ENCODE results near the gene BCL2L14.
"Not testable (repeated sequence)": the region's sequence is repeated elsewhere in the genome, so short reads cannot be mapped to it uniquely, and the experiment has no call there.

The BCL2L14 gene

DNA sequence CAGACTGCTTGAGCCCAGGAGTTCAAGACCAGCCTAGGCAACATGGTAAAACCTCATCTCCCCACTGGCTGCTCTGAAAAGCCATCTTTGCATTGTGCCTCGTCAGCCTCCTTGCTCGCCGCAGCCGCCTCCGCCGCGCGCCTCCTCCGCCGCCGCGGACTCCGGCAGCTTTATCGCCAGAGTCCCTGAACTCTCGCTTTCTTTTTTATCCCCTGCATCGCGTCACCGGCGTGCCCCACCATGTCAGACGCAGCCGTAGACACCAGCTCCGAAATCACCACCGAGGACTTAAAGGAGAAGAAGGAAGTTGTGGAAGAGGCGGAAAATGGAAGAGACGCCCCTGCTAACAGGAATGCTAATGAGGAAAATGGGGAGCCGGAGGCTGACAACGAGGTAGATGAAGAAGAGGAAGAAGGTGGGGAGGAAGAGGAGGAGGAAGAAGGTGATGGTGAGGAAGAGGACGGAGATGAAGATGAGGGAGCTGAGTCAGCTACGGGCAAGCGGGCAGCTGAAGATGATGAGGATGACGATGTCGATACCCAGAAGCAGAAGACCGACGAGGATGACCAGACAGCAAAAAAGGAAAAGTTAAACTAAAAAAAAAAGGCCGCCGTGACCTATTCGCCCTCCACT, 40.3 kb downstream of the BCL2L14 start:
- not testable (repeated sequence) for DNase-seq

DNA sequence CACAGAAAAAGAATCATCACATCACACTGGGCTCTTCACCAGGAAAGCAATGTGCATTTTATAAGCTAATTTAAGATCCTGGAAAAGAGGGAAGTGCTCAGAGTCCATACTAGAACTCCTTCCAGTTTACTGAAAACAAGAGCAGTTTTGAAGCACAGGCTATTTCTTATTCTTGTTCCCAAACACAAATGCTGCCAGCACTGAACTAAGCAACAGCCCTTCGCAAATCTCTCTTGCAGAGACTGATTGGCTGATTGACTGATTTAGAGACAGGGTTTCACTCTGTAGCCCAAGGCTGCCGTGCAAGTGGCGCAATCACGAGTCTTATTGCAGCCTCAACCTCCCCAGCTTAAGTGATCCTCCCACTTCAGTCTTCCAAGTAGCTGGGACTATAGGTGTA, 44.8 kb downstream of the BCL2L14 start:
- DNase-seq = no peak

DNA sequence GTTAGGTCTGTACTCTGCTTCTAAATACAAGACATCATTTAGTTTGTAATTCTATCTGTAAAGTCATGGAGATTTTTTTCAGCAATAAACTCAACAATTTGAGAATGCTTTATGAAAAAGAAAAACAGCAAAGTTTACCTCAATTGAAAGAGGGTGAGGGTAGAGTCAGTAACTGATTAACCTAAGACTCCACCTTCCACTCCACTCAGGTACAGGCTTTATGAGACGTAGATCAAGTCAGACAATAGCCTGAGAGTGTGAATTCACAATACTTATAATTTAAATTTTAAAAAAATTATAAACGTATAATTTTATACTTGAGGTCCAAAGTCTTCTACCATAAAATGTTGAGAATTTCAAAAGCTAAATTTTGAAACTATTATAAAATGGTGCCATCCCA, 45.9 kb downstream of the BCL2L14 start:
- DNase-seq = no peak

DNA sequence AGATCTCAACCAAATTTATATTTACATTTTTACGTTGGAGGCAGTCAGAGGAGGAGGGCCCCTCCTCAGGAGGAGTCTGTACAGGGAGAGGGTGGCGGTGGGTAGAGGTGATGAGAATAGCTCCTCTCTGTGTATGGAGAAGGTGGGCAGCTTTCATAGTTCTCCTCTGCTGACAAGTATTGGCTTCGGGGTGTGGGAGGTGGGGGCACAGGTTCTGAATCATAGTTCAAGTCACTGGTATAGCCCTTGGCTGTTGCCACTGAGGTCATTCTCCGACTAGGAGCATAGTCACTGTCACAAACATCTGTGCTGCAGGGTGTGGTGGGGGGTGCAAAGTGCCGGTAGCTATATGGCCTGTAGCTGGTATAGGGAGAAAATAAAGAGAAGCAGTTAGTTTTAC, 50.3 kb downstream of the BCL2L14 start:
- no peak for DNase-seq

DNA sequence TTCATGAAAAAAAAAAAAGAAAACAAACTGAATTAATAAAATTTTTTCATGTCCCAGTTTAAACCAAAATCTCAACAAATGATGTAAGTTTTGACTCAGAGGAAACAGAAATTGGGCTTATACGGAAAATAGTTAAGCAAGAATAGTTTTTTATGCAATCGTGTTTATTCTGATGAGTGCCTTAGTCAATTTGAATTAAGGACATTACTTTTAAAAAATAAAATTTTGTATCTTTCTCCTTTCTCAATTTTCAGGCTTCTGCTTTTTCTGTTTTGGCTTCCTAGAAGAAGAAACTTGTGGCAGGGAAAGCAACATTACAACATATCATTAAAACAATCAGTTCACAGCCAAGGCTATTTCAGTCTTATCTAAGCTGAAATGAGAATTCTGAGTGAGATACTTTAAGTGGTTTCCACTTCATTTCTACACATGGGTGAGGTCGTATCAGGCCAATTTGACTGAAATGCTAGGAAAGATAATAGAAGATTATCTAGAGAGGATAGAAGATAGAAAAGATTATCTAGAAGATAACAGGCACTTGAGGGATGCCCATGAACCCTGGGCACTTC, 52.4 kb downstream of the BCL2L14 start:
- DNase-seq = no peak

DNA sequence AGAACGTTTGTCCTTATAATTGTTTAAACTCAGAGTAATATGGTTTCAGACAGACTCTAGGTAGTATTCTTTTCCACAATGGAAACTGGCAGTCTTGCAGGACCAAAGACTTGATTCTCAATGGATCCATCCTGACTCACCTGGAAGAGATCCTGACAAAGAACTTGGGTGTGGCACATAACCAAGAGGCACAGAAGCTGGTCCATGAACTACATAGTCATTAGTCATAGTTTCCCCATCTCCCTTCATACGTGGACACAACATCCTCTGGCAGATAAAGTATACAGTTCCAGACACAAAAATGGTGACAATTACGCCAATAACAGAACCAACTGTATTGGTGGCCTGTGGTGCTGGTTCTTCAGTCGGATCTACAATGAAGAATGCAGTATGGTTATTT, 55.8 kb downstream of the BCL2L14 start:
- no peak for DNase-seq

DNA sequence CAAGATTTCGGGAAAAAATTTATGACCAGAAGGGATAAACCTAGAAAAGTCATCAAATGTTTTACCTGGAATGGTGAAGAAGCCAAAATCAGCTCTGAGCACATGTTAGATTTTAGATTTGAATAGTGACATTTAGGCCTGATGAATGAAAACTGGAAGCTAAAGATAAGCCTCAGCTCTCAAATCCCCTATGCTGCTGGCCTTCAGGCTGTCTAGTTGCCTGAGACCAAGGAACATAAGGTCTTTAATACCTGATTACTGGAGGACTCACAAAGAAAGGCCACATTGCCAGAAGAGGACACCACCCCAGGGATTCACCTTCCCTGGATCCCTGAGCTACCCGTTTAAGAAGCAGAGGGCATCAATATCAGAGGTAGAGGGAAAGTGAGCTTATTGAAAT, 56.6 kb downstream of the BCL2L14 start:
- DNase-seq = no peak

DNA sequence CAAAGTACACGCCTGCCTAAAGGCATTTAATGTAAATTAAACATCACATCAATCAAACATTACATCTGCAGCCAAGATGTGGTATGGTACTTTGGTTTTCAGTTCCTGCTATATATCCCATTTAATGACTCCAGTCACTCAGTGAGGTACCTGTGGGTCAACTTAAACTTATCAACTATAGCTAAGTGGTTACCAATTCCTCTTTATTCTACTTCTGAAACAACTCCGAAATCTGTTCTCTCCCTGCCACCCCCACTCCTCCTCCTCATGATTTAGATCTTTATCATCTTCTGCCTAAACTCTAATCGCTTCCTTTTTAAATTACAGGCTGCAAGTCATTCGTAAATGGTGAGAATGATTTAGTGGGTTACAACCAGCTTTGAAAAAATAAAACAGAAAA, 57.9 kb downstream of the BCL2L14 start:
- no peak for DNase-seq

DNA sequence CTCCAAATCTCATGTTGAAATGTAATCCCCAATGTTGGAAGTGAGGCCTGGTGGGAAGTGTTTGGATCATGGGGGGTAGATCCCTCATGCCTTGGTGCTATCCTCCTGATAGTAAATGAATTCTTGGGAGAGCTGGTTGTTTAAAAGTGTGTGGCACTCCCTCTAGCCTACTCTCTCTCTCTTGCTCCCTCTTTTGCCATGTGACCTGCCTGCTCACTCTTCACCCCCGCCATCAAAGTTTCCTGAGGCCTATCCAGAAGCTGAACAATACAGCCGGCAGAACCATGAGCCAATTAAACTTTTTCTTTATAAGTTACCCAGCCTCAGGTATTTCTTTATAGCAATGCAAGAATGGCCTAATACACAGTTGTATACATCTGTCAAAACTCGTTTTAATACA, 62.5 kb downstream of the BCL2L14 start:
- DNase-seq = no peak

DNA sequence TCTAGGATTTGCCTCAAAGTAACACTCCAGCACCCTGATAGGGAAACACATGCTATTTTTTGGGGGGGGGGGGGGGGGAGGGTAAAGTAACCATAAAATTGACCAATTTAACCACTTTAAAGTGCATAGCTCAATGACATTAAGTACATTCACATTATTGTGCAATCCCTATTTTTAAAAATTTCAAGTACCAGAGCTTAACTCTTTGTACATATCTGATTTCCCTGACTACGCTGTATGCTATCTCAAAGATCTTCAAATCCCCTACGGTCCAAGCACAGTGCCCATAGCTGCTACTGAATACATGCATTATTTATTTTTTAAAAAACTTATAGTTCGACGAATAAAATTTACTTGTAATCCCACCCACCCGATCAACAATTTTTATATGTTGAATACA, 63.0 kb downstream of the BCL2L14 start:
- DNase-seq = no peak

DNA sequence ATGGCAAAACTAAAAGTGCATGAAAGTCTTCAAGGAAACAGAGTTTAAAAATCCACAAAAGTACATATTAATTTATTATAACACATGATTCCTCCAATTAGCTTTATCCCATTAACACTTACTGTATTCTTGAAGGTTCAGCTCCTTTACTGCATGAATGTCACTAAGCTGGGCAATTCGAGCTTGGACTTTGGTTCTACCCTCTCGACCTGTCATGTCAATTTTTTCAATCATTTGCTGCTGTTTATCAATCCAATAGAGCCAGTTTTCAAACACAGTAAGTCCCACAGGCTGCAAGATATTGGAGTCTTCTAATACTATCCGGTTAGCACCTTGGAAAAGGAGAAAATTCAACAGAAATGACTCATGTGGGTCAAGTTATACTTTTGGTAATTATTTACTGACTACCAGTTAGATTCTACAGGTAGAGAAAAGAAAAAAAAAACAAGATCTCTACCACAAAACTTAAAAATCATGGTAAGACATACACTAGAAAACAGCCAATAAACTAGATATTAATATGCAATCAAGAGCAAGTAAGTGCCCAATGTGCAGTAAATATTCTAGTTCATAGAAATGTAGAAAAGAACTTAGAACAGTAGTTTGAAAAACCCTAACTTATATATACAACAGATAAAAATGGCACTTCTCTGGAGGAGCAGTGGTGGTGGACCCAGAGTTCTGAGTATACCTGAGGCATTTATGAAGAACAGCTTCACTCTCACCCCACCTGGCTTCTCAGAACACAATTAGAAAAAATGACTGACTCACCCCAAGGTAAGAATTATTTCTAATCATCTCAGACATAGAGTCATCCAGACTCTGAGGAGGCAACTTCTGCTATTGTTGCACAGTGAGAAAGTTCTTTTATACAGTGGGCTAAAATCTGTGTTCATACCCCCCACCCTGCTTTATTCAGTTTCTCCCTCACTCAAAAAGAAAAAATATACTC, 67.7 kb downstream of the BCL2L14 start:
- no peak for DNase-seq

DNA sequence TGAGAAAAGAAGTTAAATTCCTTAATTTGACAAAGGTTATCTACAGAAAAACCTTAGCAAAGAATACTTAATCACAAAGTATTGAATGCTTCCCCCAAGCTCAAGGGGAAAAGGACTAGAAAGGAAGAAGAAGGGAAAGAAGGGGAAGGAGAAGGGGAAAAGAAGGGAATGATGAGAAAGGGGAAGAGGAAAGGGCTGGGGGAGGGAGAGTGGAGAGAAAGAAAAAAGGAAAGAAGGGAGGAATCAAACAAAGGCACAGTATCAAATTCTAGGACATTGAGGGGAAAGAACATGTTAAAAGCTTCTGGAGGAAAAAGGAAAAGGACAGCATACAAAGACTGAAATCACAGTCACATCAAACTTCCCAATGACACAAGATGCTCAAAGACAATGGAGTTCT, 70.3 kb downstream of the BCL2L14 start:
- DNase-seq = no peak

DNA sequence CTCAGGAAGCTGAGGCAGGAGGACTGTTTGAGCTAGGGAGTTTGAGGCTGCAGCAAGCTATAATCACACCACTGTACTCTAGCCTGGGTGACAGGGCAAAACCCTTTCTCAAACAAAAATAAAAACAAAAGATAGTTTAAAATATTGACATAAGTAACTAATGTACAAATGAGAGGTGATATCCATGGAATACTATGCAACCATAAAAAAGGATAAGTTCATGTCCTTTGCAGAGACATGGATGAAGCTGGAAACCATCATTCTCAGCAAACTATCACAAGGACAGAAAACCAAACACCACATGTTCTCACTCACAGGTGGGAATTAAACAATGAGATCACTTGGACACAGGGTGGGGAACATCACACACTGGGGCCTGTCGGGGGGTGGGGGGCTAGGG, 73.8 kb downstream of the BCL2L14 start:
- DNase-seq = not testable (repeated sequence)

DNA sequence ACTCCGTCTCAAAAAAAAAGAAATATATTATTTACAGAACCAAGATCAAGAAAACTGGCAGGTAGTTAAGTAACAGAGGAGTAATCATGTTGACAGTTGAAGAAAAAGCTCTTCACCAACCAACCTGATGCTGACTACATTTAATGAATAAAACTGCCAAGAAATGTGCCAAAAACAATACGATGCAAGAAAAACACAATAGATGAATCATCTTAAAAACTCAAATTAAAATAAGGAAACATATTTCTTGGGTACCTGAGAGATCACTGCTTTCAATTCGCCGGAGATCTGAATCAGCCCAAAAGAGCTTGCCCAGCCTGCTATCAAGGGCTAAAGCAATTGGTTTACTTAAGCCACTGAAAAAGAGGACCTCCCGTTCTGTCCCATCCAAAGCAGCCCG, 76.4 kb downstream of the BCL2L14 start:
- DNase-seq = no peak

All from NCI-H1092 (cell line).